Measurements from ENCODE around the gene ANK2.

DNA sequence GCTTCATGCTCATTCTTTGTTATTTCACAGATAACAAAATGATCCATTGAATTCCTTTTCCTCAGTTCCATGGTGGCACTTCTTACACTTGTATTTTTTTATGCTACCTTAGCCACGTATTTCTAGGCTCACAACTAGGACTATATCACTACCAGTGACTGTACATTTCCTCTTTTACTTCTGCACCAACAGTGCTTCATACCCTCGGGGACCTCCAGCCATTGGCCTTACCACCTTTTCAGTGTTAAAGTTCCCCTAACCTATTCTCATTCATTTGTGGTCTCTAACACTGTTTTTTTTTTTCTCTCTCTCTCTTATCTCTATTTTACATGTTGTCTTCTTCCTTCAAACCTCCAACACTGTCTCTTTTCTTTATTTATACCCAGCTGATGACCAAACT lies 315.9 kb downstream of the ANK2 start:
- TF ChIP-seq POLR2A (IDR thresholded peaks at IDR 0.05; ENCODE audit: borderline replicate concordance, extremely low read depth, insufficient read depth, insufficient read length), result no peak
- TF ChIP-seq CTCF (IDR thresholded peaks at IDR 0.05 in 2 of 3, conservative IDR thresholded peaks at IDR 0.05 in 1 of 3; ENCODE audit: borderline replicate concordance in 1 of 3, insufficient read depth in 1 of 3, low read depth in 2 of 3, low read length in 2 of 3), result no peak
- no peak for TF ChIP-seq SIN3A (IDR thresholded peaks at IDR 0.05; ENCODE audit: low read depth)
- TF ChIP-seq REST (IDR thresholded peaks at IDR 0.05; ENCODE audit: low read depth), result no peak
- no peak for TF ChIP-seq ZNF274 (IDR thresholded peaks at IDR 0.05; ENCODE audit: low read depth, low read length)
- TF ChIP-seq RAD21 (IDR thresholded peaks at IDR 0.05; ENCODE audit: low read depth), result no peak
- TF ChIP-seq EZH2 (IDR thresholded peaks at IDR 0.05), result no peak
- no peak for TF ChIP-seq EZH2phosphoT487 (IDR thresholded peaks at IDR 0.05; ENCODE audit: borderline replicate concordance)
- no peak for TF ChIP-seq POLR2AphosphoS5 (IDR thresholded peaks at IDR 0.05; ENCODE audit: low read depth, low read length)
